PFSK-1 (cell line): Measurements from ENCODE around the gene ENTREP3.

Source experiments
- FOXP2 ChIP-seq: optimal IDR thresholded peaks from 2 replicates; pipeline ENCODE3; 2011; ENCODE audit warnings: borderline replicate concordance, control low read depth, inconsistent platforms; ENCODE audit not compliant: insufficient read depth; ENCODE audit errors: extremely low read length, extremely low read depth
- POLR2AphosphoS5 ChIP-seq: IDR thresholded peaks from 2 replicates; pipeline ENCODE4 v1.6.1; 2012; ENCODE audit warnings: low read depth, mild to moderate bottlenecking, control low read depth, low read length, moderate library complexity
- REST ChIP-seq, 2 experiments: IDR thresholded peaks; 2 replicates each; pipeline versions ENCODE4 v1.6.1 to v1.8.0; 2011 to 2012; ENCODE audit warnings: low read depth in 2 of 2, low read length in 2 of 2, control low read depth in 1 of 2, inconsistent platforms in 1 of 2, mild to moderate bottlenecking in 1 of 2, moderate library complexity in 1 of 2; ENCODE audit not compliant: insufficient read depth in 1 of 2
- SIN3A ChIP-seq: IDR thresholded peaks from 2 replicates; pipeline ENCODE4 v1.6.1; 2012; ENCODE audit warnings: mild to moderate bottlenecking, low read length, moderate library complexity, borderline replicate concordance; ENCODE audit not compliant: insufficient read depth
- TAF1 ChIP-seq: IDR thresholded peaks from 2 replicates; pipeline ENCODE4 v1.6.1; 2012; ENCODE audit warnings: low read length, control low read depth, borderline replicate concordance; ENCODE audit not compliant: insufficient read depth

ENTREP3 gene

DNA sequence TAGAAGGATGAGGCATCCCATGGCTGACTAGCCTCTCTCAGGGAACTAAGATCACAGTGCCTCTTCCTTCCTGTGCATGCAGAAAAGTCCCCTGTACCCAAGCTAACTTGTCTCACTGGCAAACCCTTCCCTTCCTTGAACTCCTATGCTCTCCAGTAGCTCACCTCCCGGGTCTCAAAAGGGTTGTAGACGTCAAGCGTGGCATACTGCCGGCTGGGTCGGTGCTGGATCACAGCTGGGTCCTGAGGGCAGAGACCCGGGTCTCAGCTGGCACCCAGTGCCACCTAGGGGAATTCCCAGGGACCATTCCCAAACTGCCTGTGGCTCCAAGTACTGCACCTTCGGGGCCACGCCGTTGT, 6.2 kb upstream of the ENTREP3 start:
- no peak for TF ChIP-seq TAF1
- no peak for TF ChIP-seq REST (IDR thresholded peaks at IDR 0.05; ENCODE audit: insufficient read depth in 1 of 2, low read depth in 2 of 2, low read length in 2 of 2)
- no peak for TF ChIP-seq SIN3A
- no peak for TF ChIP-seq POLR2AphosphoS5
- no peak for TF ChIP-seq FOXP2

- no peak for TF ChIP-seq REST (IDR thresholded peaks at IDR 0.05; ENCODE audit: insufficient read depth in 1 of 2, low read depth in 2 of 2, low read length in 2 of 2)
- TF ChIP-seq SIN3A: no peak
- TF ChIP-seq POLR2AphosphoS5: no peak
- TF ChIP-seq FOXP2: no peak
- TF ChIP-seq TAF1: no peak
Observed at GRCh38 chr1:155260276-155260675, 5.0 kb upstream of the ENTREP3 start.

DNA sequence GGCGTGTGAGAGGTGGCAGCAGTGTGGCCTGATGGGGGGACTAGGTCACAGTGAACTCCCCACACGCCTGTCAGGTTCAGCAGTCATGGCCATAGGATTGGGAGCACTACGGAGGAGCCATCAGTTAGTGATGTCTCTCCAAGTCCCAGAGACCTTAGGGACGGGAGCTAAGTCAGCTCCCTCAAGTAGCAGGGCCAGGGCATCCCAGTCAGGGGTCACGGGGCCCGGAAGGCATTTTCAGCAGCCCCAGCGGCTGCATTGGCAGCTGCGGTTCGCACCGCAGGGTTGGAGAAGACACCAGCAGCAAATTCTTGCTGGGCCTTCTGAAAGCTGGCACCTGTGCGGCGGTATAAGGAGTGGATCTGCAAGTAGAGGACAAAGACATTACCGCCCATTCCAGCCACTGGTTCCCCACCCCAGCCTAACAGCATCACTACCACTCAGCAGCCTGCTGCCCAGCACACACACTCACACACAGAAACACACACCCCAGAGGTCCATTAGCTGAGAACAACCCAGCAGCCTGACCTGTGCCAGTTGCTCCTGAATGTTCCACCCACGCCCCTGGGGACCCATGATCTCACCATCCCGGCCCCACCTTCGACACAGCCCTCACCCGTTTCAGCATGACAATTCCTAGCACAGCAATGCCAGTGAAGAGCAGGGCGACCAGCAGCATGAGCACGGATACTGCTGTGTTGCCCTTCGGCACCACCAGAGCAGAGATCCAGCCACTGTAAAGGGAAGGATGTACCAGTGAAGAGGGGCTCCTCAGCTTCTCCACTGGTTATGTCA, 972 bp upstream of the ENTREP3 start:
- TF ChIP-seq POLR2AphosphoS5 (no peak), FOXP2 (no peak), REST (IDR thresholded peaks at IDR 0.05; ENCODE audit: insufficient read depth in 1 of 2, low read depth in 2 of 2, low read length in 2 of 2) (no peak), SIN3A (no peak), TAF1 (no peak)

GRCh38 chr1:155254714-155255242, 505 bp downstream of the ENTREP3 start:
- TF ChIP-seq SIN3A (no peak), POLR2AphosphoS5 (no peak), REST (IDR thresholded peaks at IDR 0.05; ENCODE audit: insufficient read depth in 1 of 2, low read depth in 2 of 2, low read length in 2 of 2) (no peak), FOXP2 (no peak), TAF1 (no peak)

DNA sequence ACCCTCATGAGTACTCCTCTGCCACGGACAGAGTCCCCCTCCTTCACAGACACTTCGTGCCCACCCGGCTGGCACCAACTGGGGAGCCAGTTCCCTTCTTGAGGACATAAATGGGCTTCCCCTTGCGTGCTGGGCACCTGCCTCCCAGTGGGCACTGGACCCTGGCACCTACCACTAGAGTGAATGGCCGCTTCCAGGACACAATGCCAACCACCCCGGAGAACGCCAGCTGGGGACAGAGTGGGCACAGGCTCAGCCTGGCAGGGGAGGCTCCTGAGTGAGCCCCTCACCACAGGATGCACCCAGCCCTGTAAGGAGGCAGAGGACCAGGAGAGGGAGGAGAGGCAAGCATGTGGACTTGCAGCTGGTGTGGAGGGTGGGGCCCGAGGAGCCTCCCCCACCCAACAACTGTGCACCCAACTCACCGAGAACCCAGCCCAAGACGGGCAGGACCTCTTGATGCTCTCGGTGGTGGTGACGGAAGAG, 1.0 kb downstream of the ENTREP3 start:
- no peak for TF ChIP-seq REST (IDR thresholded peaks at IDR 0.05; ENCODE audit: insufficient read depth in 1 of 2, low read depth in 2 of 2, low read length in 2 of 2)
- TF ChIP-seq TAF1: no peak
- TF ChIP-seq FOXP2: no peak
